ENCODE data around the gene CYP26C1.

DNA sequence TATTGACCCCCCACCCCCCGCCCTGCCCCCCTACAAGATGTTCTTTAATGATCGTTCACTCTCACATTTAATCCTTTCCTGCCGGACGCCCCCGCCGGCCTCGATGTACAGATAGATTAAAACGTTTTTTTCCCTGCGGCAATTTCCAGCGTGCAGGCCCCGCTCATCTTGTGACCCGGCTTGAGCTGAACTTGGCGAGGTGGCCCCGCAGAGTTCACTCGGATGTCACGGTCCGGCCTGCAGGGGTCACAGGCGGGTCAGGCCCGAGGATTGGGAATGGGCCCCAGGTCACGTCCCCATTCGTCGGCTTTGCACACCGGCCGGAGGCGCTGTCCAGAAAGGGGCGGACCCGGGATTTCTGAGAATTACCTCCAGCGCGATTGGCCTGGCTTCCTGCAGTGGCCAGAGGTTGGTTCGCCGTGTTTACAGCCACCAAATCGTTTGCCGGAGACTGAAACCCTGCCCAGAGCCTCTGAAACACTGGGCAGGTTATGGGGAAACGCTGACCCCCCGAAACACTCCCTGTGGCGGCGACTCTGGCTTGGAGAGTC is 11.2 kb downstream of the CYP26C1 start:
- TF ChIP-seq, protein P1, sequence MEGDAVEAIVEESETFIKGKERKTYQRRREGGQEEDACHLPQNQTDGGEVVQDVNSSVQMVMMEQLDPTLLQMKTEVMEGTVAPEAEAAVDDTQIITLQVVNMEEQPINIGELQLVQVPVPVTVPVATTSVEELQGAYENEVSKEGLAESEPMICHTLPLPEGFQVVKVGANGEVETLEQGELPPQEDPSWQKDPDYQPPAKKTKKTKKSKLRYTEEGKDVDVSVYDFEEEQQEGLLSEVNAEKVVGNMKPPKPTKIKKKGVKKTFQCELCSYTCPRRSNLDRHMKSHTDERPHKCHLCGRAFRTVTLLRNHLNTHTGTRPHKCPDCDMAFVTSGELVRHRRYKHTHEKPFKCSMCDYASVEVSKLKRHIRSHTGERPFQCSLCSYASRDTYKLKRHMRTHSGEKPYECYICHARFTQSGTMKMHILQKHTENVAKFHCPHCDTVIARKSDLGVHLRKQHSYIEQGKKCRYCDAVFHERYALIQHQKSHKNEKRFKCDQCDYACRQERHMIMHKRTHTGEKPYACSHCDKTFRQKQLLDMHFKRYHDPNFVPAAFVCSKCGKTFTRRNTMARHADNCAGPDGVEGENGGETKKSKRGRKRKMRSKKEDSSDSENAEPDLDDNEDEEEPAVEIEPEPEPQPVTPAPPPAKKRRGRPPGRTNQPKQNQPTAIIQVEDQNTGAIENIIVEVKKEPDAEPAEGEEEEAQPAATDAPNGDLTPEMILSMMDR (IDR thresholded peaks at IDR 0.05) = no peak
- TF ChIP-seq POLR2A (IDR thresholded peaks at IDR 0.05) = no peak
